ENCODE results near the gene BLTP3B.

GRCh38 chr12:100120355-100120754 lies 22.3 kb downstream of the BLTP3B start:
- TF ChIP-seq CTCF (IDR thresholded peaks at IDR 0.05) (no peak), ZFX (IDR thresholded peaks at IDR 0.05; ENCODE audit: borderline replicate concordance) (no peak)

Measured in 22Rv1 (cell line).